ENCODE results near the gene DSC1.
"Not testable (repeated sequence)": the region's sequence is repeated elsewhere in the genome, so short reads cannot be mapped to it uniquely, and the experiment has no call there.

Gene DSC1, protein sequence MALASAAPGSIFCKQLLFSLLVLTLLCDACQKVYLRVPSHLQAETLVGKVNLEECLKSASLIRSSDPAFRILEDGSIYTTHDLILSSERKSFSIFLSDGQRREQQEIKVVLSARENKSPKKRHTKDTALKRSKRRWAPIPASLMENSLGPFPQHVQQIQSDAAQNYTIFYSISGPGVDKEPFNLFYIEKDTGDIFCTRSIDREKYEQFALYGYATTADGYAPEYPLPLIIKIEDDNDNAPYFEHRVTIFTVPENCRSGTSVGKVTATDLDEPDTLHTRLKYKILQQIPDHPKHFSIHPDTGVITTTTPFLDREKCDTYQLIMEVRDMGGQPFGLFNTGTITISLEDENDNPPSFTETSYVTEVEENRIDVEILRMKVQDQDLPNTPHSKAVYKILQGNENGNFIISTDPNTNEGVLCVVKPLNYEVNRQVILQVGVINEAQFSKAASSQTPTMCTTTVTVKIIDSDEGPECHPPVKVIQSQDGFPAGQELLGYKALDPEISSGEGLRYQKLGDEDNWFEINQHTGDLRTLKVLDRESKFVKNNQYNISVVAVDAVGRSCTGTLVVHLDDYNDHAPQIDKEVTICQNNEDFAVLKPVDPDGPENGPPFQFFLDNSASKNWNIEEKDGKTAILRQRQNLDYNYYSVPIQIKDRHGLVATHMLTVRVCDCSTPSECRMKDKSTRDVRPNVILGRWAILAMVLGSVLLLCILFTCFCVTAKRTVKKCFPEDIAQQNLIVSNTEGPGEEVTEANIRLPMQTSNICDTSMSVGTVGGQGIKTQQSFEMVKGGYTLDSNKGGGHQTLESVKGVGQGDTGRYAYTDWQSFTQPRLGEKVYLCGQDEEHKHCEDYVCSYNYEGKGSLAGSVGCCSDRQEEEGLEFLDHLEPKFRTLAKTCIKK

DNA sequence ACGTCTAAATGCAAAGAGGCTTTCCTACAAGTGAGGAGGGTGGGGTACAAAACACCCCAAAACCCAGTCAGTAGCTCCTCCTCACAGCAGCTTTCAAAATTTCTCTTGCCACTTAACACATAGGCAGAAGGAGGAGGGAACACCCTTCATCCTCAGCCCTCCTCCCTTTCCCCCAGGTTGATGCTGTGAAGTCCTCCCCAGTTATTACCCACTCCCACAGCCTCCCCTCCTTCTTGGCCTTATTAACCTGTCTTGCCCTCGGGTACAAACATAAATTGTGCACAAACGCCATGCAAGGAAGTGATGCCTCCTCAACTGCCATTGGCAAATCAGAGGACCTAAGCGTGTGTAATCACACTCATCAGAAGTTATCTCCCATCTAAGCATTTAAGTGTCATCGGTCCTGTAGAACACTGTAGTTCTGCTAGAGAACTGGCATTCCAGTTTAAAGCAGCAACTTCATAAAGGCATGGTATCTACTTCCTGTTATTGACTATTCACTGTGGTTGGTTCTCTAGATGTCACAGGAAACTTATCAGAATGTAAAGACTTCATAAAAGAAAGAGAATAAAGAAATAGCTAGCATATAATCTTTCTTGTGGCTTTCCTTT lies at the start of gene DSC1:
Gene DSC1 (minus strand): TSS at position 32 of the 611 bp plus-strand sequence. CDS start 262 bp downstream, outside the sequence.
- no peak for DNase-seq (ENCODE audit: low spot score)

GRCh38 chr18:31211047-31211446 lies 48.4 kb upstream of the DSC1 start:
- DNase-seq (ENCODE audit: low spot score), result no peak

DNA sequence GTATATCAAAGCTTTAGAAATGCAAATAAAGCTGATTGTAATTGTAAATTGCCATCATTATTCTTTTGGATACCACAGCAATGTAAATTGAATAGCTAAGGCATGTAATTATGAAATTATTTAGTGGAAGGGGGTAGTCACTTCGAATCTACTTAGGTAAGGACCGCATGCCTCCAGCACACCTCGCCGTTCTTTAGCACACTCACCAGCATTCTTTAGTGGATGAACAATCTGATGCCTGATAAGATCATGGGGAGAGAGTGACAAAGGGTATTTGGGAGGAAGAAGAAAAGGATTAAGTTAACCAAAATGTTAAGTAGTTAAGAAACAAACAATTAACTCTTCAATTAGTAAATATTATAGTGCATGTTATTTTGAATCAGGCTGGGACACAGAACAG lies 46.4 kb upstream of the DSC1 start:
- no peak for DNase-seq (ENCODE audit: low spot score)

DNA sequence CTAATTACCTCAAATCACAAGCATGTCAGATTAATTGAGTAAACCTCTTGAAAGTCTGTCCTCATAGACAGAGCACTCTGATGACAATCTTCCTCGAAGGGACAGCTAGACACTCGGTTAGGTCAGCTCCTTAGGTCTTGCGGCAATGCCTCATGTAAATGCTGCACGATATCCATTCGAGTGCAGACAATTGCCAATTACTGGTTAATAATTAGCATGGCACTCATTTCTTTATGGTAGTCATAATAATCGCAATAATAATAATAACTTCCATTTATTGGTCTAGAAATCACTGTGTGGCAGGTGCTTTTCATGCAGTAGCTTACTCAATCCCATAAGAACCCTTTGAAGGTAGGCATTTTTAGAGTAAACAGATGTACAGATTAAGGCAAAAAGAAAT lies 44.7 kb upstream of the DSC1 start:
- no peak for DNase-seq (ENCODE audit: low spot score)

- no peak for DNase-seq (ENCODE audit: low spot score)
Measured at GRCh38 chr18:31206787-31207381, 44.2 kb upstream of the DSC1 start.

GRCh38 chr18:31206071-31206470 lies 43.4 kb upstream of the DSC1 start:
- no peak for DNase-seq (ENCODE audit: low spot score)

- no peak for DNase-seq (ENCODE audit: low spot score)
Measured at GRCh38 chr18:31205273-31205672, 42.6 kb upstream of the DSC1 start.

DNA sequence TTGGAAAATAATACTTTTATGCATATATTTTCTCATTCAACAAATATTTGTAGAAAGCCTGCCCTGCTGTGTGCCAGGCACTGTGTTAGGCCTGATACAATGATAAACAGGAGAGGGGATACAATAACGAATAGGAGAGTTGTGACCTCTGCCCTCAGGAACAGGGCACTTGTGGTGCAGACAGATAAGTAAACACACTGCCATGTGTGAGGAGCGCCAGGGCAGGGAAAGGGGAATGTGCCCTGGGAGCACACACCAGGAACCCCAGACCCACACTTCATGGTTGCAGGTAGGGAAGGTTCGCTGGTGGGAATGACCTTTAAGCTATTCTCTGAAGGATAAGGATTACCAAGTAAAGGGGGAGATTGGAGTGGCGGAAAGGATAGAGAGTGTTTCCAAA lies 42.2 kb upstream of the DSC1 start:
- no peak for DNase-seq (ENCODE audit: low spot score)

DNA sequence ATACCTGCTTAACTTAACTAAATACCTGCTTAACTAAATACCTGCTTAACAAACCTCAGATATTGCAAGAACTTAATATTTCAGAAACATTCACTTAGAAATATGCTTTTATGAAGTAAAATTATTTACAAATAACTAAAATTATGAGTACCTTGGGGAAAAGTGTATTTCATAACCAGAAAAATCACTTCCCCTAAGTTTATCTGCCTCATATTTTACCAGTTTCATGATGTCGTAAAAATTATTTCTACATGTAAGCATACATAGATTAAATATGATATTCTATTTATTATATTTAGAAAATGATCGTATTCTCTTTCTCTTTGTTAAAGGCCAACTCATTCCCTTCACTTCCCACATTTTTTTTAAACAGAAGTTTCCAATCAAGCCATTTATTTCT lies 41.5 kb upstream of the DSC1 start:
- DNase-seq (ENCODE audit: low spot score), result no peak

DNA sequence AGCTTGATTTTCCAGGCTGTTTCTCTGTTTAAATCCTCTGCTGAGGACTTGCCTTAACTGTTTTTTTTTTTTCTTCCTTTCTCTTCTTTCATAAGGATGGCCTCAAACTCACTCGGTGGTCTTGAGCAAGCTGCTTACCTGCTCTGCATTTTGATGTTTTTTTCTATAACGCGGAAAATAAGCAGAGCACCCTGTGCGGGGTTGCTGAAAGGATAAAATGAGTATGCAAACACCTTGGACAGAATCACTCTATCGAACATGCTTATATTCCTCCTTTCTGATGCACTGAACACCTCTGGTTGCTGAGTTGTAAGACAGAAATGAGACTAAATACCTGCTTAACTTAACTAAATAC lies 41.1 kb upstream of the DSC1 start:
- no peak for DNase-seq (ENCODE audit: low spot score)

- no peak for DNase-seq (ENCODE audit: low spot score)
Measured at GRCh38 chr18:31203096-31203793, 40.6 kb upstream of the DSC1 start.

DNA sequence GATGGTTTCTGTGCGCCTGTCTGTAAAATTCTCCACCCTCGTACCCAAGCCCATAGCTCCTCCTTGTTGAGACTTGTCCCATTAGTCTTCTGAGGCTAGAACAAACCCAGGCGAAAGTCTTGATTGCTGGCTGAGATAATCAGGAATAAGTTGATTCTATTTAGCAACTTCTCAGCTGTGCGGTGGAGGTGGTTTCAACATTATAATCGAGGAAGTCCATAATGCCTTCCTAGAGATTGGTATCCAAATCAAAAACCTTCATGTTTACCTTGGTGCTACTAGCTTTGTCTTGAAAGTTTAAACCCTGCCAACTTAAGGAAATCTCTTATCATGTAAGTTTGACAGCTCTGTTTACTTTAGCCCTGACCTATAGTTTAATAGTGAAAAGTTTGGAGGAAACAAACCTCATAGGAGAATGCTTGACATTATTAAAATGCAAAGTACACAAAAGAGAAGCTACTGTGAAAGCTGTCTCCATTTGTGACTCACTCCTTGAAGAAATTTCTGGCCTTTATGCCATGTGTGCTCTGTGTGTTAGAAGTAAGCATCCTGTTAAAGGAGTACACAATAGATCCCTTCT lies 36.6 kb upstream of the DSC1 start:
- DNase-seq (ENCODE audit: low spot score), result no peak

GRCh38 chr18:31197676-31198075 lies 35.0 kb upstream of the DSC1 start:
- DNase-seq (ENCODE audit: low spot score), result no peak

DNA sequence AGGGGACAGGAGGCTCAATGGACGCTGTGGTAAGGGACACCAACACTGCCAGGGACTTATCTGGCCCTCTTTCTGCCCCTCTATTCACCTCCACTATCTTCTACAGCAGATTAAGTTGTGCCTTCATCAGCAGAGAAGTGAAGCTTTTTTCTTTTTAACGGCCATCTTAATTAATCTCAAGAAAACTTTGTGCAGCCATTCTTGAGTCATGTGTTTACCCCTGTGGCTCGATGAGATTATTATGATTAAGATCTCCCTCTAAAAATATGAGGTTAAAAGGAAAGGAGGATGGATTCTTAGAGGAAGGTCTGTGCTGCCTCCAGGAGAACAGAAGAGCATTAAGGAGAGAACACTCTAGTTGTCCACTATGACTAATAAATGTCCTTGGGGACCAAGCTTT lies 32.4 kb upstream of the DSC1 start:
- DNase-seq (ENCODE audit: low spot score), result no peak

GRCh38 chr18:31192086-31192776 lies 29.6 kb upstream of the DSC1 start:
- no peak for DNase-seq (ENCODE audit: low spot score)

GRCh38 chr18:31190919-31191318 lies 28.3 kb upstream of the DSC1 start:
- no peak for DNase-seq (ENCODE audit: low spot score)

DNA sequence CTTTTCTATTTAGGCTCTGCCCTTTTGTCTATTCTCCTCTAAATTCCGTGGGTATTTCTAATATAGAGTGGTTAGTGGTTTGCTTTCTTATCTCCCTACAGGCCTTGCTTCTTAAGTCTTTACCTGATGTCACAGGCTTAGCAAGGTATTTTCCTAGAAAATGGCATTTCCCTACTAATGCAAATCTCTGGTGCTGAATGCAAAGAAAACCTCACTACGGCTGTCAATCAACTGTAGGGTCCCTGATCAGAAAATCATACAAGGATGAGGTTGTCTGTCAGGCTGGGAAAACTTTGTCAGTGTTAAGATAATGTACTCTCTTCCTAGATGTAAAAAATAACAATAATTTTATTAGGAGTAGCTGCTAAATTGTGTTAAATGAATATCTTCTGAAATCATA lies 27.1 kb upstream of the DSC1 start:
- no peak for DNase-seq (ENCODE audit: low spot score)

DNA sequence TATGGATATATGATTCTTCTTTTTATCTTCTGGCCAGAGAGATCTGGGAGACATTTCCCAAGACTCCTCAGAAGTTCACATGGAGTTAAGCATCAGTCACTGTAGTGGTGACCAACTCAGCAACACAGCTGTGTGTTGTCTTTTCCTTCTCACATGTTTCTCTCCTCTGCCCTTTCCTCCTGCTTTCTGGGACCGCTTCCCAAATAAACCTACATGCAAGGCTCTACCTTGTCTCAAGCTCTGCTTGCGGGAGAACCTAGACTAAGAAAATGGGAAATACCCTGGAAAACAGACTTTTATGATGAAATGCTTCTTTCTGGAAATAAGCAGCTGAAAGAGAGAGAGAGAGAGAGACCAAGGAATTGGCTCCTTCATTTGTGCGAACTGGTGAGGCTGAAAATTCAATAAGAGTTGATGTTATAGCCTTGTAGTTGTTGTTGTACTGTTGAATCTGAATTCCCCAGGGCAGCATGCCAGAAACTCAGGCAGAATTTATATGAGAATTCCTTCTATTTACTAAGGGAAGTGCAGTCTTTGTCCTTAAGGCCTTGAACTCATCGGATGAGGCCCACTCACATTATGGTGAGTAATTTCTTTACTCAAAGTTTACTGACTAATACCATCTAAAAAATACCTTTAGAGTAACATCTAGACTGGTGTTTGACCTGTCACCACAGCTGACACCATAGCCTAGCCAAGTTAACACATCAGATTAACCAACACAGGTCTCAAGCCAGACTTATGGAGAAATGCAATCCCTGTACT lies 22.7 kb upstream of the DSC1 start:
- DNase-seq (ENCODE audit: low spot score), result no peak

- no peak for DNase-seq (ENCODE audit: low spot score)
Measured at GRCh38 chr18:31183302-31183701, 20.6 kb upstream of the DSC1 start.

DNA sequence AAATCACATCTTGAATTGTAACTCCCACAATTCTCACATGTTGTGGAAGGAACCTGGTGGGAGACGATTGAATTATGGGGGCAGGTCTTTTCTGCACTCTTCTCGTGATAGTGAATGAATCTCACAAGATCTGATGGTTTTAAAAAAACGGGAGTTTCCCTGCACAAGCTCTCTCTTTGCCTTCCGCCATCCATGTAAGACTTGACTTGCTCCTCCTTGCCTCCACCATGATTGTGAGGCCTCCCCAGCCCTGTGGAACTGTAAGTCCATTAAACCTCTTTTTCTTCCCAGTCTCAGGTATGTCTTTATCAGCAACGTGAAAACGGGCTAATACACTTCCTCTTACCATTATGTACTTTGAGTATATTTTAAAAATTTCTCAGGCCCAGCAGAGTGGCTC lies 14.7 kb upstream of the DSC1 start:
- not testable (repeated sequence) for DNase-seq (ENCODE audit: low spot score)

All from NAMALWA (cell line).